Retinal pigment epithelial cell (primary cell): ENCODE measurements around the gene L1CAM.

Experiments used
- DNase-seq: peaks from one replicate; pipeline ENCODE4 v3.0.0-alpha.2; 2010; ENCODE audit warnings: low read depth
- H3K4me3 ChIP-seq: 2 replicates; pipeline ENCODE4 v1.5.1; 2011; ENCODE audit warnings: mild to moderate bottlenecking, low read length, control low read depth, moderate library complexity
- TF ChIP-seq, protein P1 (sequence below): conservative IDR thresholded peaks from 2 replicates; pipeline ENCODE4 v1.5.1; 2011; ENCODE audit warnings: low read depth, low read length, control low read depth, inconsistent platforms

Gene L1CAM

DNA sequence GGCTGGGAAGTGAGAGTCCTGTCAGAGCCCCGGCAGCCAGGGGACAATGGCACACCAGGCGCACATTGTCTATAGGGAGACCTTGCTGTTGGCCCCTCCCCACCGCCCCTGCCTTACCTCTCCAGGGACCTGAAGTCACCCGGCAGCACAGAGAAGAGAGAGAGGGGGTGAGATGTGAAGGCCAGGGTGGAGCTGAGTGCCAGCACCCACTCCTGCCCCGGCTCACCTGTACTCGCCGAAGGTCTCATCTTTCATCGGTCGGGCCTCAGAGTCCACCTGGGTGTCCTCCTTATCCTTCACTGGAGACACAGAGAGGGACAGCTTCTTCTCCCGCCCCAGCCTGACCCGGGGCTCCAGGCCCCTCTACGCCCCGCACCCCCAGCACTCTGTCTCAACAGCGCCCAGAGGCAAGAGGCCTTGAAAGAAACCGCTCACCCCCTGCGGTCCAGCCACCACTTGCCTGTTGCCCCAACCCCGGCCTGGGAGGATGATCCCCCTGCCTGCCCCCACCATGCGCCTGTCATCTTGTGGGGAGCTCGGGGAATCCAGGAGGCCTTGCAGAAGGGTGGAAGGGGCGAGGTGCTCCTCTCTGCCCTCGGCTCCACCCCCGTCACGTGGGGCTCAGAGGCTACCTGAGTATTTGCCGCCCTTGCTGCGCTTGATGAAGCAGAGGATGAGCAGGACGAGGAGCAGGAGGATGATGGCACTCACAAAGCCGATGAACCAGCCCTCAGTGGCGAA, 22.6 kb downstream of the L1CAM start:
- no peak for DNase-seq
- TF ChIP-seq, protein P1, sequence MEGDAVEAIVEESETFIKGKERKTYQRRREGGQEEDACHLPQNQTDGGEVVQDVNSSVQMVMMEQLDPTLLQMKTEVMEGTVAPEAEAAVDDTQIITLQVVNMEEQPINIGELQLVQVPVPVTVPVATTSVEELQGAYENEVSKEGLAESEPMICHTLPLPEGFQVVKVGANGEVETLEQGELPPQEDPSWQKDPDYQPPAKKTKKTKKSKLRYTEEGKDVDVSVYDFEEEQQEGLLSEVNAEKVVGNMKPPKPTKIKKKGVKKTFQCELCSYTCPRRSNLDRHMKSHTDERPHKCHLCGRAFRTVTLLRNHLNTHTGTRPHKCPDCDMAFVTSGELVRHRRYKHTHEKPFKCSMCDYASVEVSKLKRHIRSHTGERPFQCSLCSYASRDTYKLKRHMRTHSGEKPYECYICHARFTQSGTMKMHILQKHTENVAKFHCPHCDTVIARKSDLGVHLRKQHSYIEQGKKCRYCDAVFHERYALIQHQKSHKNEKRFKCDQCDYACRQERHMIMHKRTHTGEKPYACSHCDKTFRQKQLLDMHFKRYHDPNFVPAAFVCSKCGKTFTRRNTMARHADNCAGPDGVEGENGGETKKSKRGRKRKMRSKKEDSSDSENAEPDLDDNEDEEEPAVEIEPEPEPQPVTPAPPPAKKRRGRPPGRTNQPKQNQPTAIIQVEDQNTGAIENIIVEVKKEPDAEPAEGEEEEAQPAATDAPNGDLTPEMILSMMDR = no peak
- no peak overlapping the region for H3K4me3 ChIP-seq

DNA sequence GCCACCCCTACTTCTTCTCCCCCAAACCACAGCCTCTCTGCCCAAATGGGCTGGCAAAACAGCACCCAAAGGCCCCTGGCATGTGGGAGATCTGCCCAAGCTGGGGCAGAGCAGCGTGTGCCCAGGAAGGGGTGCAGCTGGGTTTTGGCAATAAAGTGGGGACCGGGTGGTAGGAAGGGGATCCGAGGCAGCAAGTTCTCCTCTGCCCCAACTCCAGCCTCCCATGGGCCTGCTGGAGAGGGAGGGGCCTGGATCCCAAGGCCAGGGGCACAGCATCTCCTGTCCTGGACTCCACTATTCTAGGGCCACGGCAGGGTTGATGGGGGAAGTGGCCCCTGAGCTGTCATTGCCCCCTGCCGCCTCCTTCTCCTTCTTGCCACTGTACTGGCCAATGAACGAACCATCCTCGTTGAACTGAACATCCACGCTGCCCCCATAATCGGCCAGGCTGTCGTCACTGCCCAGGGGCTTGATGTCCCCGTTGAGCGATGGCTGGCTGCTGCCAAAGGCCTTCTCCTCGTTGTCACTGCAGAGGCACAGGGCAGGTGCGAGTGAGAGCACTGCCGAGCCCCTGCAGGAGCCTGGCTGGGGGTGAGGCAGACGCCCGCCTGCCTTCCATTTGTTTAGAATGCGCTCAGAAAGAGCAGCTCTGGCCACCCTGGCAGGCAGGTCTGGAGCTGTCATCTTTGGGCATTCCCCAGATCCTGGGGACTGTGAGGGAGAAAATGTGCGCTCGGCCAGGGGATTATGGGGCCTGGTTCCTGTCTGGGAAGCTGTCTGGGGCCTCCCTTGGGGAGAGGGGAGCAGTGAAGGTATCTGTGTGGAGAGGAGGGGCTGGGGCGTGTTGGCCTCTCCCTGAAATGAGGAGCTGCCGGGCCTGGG, 23.4 kb downstream of the L1CAM start:
- no peak for DNase-seq
- TF ChIP-seq, protein P1 = no peak

DNA sequence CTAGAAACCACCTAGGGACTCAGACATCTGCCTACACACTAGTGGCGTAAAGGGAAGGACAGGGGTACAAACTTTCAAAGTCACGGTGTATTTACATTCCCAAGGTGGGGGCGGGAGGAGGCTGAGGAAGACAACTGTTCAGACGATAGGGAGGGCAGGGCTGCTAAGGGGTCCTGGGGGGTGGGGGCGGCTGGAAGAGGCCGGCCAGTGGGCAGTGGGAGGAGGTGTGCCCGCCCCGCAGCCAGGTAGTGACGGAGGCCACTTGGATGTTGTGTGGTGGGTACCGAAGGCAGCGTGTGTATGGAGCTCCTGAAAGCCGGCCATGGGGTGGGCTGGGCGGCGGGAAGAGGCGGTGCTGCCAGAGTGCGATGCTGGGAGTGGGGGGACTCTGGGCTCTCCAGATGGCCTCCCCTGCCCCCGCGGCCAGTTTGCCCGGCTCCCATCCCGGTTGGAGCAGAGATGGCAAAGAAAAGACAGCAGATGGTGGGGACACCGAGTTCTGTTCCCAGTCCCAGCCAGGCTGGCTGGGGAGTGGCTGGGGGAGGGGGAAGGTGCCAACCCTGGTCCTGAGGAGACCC, 24.2 kb downstream of the L1CAM start:
- TF ChIP-seq, protein P1 = no peak
- no peak for DNase-seq
- H3K4me3 ChIP-seq = no peak overlapping the region

More for the DNA sequence above, 23.4 kb downstream of the L1CAM start:
- H3K4me3 ChIP-seq = no peak overlapping the region

DNA sequence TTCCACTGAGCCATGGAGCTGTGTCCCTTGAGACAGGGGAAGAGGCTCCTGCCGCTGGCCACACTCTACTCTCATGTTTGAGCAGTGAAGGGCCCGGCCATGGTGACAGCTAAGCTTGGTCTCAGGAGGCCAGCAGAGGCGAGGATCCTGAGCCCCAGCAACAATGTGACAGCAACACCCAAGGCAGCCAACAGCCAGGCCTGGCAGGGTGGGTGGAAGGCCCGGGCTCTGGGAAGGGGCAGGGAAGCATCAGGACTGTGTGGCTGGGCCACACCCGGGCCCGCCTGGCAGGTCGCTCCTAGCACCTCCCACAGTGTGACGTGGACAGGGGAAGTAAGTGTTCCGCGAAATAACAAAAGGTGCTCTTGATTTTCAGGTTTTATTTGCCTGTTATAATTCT, 24.8 kb downstream of the L1CAM start:
- TF ChIP-seq, protein P1 = no peak
- H3K4me3 ChIP-seq = no peak overlapping the region
- DNase-seq = no peak

DNA sequence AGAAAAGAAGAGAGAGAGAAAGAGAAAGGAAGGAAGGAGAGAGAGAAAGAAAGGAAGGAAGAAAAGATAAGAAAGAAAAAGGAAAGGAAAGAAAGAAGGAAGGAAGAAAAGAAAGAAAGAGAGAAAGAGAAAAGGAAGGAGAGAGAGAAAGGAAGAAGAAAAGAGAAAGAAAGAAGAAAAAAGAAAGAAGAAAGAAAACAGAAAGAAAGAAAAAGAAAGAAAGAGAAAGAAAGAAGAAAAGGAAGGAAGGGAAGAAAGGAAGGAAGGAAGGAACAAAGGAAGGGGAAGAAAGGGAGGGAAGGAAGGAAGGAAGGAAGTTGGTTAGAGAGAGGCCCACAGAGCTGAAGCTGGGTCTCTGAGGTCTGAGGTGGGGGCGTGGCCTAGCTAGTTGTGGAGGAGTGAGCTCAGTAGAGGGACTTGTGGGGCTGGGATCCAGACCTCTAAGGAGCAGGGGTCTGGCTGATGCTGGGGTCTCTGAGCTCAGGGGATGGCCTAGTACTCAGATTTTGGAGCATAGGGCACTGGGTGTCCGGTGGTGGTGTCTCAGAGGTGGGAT, 28.5 kb downstream of the L1CAM start:
- no peak overlapping the region for H3K4me3 ChIP-seq
- no peak for DNase-seq
- TF ChIP-seq, protein P1 = no peak

DNA sequence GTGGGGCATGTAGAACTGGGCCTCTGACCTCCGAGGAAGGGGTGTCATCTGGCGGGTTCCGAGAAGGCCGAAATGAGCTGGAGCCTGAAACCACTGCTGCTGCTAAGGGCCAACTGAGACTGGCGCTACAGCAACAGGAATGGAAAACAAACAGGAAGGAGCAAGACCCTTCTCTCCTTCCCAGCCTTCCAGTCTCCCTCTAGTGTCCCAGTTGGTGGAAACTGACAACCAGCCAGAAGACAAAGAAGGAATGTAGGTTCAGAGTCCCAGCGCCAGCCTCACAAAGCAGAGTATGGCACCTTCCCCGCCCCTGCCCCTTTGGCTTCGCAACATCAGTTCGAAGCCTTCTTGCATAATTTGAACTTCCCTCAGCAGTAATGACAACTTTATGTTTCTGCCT, 31.3 kb downstream of the L1CAM start:
- H3K4me3 ChIP-seq = no peak overlapping the region
- TF ChIP-seq, protein P1 = no peak
- DNase-seq = no peak
